ENCODE data around the gene SLC25A47. TPM values are rescaled to one million over a fixed set of nuclear protein-coding genes. Genes with fewer than 3 reads are reported as not detected.
A peak's percentile ranks its signal among the peaks of the same experiment; 100 is the strongest.

SLC25A47 gene
- total RNA-seq, 1 experiment from 2014 or later: not detected

GRCh38 chr14:100359111-100359510, 36.0 kb downstream of the SLC25A47 start:
- Mint-ChIP-seq H3K4me1 (ENCODE audit: low read depth, unreplicated experiment) (peaks cover 18% of the 10 kb centered on the region), H3K9me3 (ENCODE audit: unreplicated experiment) (peaks cover 8% of the 10 kb centered on the region), H3K4me3 (ENCODE audit: unreplicated experiment) (no peak overlapping the region), H3K27ac (ENCODE audit: unreplicated experiment) (no peak overlapping the region), H3K36me3 (ENCODE audit: insufficient read depth, unreplicated experiment) (peaks cover 67% of the 10 kb centered on the region), H3K27me3 (ENCODE audit: insufficient read depth, unreplicated experiment) (no peaks in the 10 kb centered on the region)
- Histone ChIP-seq H3K9me3 (0 out of 2 replicates have a peak, but pooled peaks cover 3% of the 10 kb centered on the region), H3K4me3 (ENCODE audit: low read depth, low read length) (no peak overlapping the region), H3K36me3 (ENCODE audit: control insufficient read depth, insufficient read depth, low read length) (no peaks in the 10 kb centered on the region; the same call in none of the 2 replicates), H3K27me3 (replicated peaks; ENCODE audit: control insufficient read depth, insufficient read depth, low read length) (no peaks in the 10 kb centered on the region), H3K4me1 (peaks cover 29% of the 10 kb centered on the region)
- ChIA-PET POLR2A (no interaction called here), CTCF (interaction anchor here (1.2 kb wide), 1 partner anchor 166 kb away, joined by 3 read pairs; no protein-coding TSS in a partner anchor)
- no peak for TF ChIP-seq CTCF (IDR thresholded peaks at IDR 0.05; ENCODE audit: insufficient read depth in 1 of 2, low read depth in 1 of 2, low read length in 1 of 2, severe bottlenecking in 1 of 2, unreplicated experiment in 1 of 2)
- intact Hi-C loops (cut with micrococcal nuclease; ENCODE audit: unreplicated experiment): no loop called here
- no TSS peak for BruUV-seq (replicated peaks)
- DNase-seq: no peak

DNA sequence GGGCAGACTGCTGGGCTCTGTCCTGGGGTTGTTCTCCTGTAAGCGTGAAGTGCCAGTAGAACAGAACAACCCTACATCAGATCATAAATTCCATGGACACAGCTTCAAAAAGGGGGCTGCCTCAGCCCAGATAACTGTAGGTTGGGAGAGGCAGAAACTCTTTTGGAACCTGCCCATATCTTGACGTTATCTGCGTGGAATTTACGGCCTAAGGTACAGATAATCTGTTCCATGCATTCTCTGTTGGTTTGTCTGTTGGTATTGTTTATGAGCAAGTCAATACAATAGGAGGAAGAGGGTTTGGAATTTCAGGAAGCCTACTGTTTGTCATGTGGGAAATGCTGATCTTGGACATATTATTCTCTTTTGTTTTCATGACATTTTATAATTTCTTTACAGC, 36.7 kb downstream of the SLC25A47 start:
- 0 out of 2 replicates have a peak, but pooled peaks cover 3% of the 10 kb centered on the region for H3K9me3 ChIP-seq
- Mint-ChIP-seq H3K27me3 (ENCODE audit: insufficient read depth, unreplicated experiment) (no peaks in the 10 kb centered on the region), H3K4me3 (ENCODE audit: unreplicated experiment) (no peak overlapping the region), H3K9me3 (ENCODE audit: unreplicated experiment) (peaks cover 8% of the 10 kb centered on the region), H3K27ac (ENCODE audit: unreplicated experiment) (no peak overlapping the region), H3K36me3 (ENCODE audit: insufficient read depth, unreplicated experiment) (peaks cover 63% of the 10 kb centered on the region), H3K4me1 (ENCODE audit: low read depth, unreplicated experiment) (peaks cover 18% of the 10 kb centered on the region)
- H3K36me3 ChIP-seq (ENCODE audit: control insufficient read depth, insufficient read depth, low read length): no peaks in the 10 kb centered on the region; the same call in 1 of the 2 replicates
- no TSS peak for BruUV-seq (replicated peaks)
- TF ChIP-seq CTCF (IDR thresholded peaks at IDR 0.05; ENCODE audit: insufficient read depth in 1 of 2, low read depth in 1 of 2, low read length in 1 of 2, severe bottlenecking in 1 of 2, unreplicated experiment in 1 of 2): no peak
- peaks cover 29% of the 10 kb centered on the region for H3K4me1 ChIP-seq
- CTCF ChIA-PET: interaction anchor here (1.2 kb wide), 1 partner anchor 167 kb away, joined by 3 read pairs; no protein-coding TSS in a partner anchor
- POLR2A ChIA-PET: no interaction called here
- H3K27me3 ChIP-seq (replicated peaks; ENCODE audit: control insufficient read depth, insufficient read depth, low read length): no peaks in the 10 kb centered on the region
- H3K4me3 ChIP-seq (ENCODE audit: low read depth, low read length): no peak overlapping the region
- peak in 1 of 2 experiments; percentile 23 for DNase-seq
- intact Hi-C loops (cut with micrococcal nuclease; ENCODE audit: unreplicated experiment): no loop called here

DNA sequence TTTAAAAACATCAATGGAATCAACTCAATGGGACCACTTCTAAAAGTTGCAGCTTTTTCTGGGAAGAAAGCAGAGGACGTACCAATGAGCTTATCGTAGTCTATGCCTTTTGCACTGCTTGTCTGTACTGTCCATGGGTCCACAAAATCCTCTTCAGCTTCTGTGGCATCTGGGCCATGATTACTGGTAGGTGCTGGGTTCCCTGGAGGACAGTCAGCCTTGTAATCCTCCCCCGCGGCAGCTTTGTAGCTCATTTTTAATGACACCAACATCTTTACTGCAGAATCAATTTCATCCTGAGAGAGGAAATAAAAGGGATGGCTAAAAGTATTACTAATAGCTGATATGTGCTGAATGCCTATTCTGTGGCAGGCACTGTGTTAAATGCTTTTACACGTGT, 38.5 kb downstream of the SLC25A47 start:
- H3K4me1 ChIP-seq: peaks cover 29% of the 10 kb centered on the region
- H3K9me3 ChIP-seq: 0 out of 2 replicates have a peak, but pooled peaks cover 3% of the 10 kb centered on the region
- TF ChIP-seq CTCF (IDR thresholded peaks at IDR 0.05; ENCODE audit: insufficient read depth in 1 of 2, low read depth in 1 of 2, low read length in 1 of 2, severe bottlenecking in 1 of 2, unreplicated experiment in 1 of 2): no peak
- no peaks in the 10 kb centered on the region for H3K27me3 ChIP-seq (replicated peaks; ENCODE audit: control insufficient read depth, insufficient read depth, low read length)
- peaks cover 18% of the 10 kb centered on the region for H3K4me1 Mint-ChIP-seq (ENCODE audit: low read depth, unreplicated experiment)
- no peaks in the 10 kb centered on the region; the same call in 1 of the 2 replicates for H3K36me3 ChIP-seq (ENCODE audit: control insufficient read depth, insufficient read depth, low read length)
- H3K27me3 Mint-ChIP-seq (ENCODE audit: insufficient read depth, unreplicated experiment): no peaks in the 10 kb centered on the region
- BruUV-seq (replicated peaks): no TSS peak
- intact Hi-C loops (cut with micrococcal nuclease; ENCODE audit: unreplicated experiment): no loop called here
- DNase-seq: no peak
- no peak overlapping the region for H3K27ac Mint-ChIP-seq (ENCODE audit: unreplicated experiment)
- no peak overlapping the region for H3K4me3 Mint-ChIP-seq (ENCODE audit: unreplicated experiment)
- H3K4me3 ChIP-seq (ENCODE audit: low read depth, low read length): no peak overlapping the region
- H3K9me3 Mint-ChIP-seq (ENCODE audit: unreplicated experiment): peaks cover 8% of the 10 kb centered on the region
- H3K36me3 Mint-ChIP-seq (ENCODE audit: insufficient read depth, unreplicated experiment): peaks cover 62% of the 10 kb centered on the region
- CTCF ChIA-PET: interaction anchor here (0.6 kb wide), 1 partner anchor 18 kb away, joined by 3 read pairs; no protein-coding TSS in a partner anchor
- POLR2A ChIA-PET: no interaction called here
